Lung (tissue), 12 donors: ENCODE data around the gene FOXP2. TPM values are rescaled to one million over a fixed set of nuclear protein-coding genes. Genes with fewer than 3 reads are reported as not detected.

Experiments used
- ATAC-seq: fragments of 200-7000 bp; cut with Tn5 transposase; one replicate; pipeline ENCODE4 v1.9.1; 2020; ENCODE audit warnings: moderate number of reproducible peaks; ENCODE audit not compliant: insufficient read depth, low FRiP score
- DNase-seq, 3 donors: peaks; one replicate each; pipeline ENCODE4 v3.0.0-alpha.2; 2013 to 2017
- H3K27ac ChIP-seq, 2 donors: one replicate each; pipeline ENCODE4 v1.5.1; 2013; ENCODE audit warnings: mild to moderate bottlenecking in 2 of 2, moderate library complexity in 2 of 2, control low read depth in 1 of 2, inconsistent platforms in 1 of 2, low read depth in 1 of 2, low read length in 1 of 2
- H3K27me3 ChIP-seq, 3 donors: one replicate each; pipeline ENCODE4 v1.5.1; 2013; ENCODE audit warnings: low read length in 2 of 3; ENCODE audit not compliant: control insufficient read depth in 3 of 3, insufficient read depth in 3 of 3
- H3K36me3 ChIP-seq, 4 donors: one replicate each; pipeline ENCODE4 v1.5.1; 2013; ENCODE audit warnings: low read length in 4 of 4, mild to moderate bottlenecking in 1 of 4, moderate library complexity in 1 of 4; ENCODE audit not compliant: control insufficient read depth in 4 of 4, insufficient read depth in 4 of 4
- H3K4me1 ChIP-seq, 5 donors: one replicate each; pipeline ENCODE4 v1.5.1; 2013; ENCODE audit warnings: low read length in 5 of 5, mild to moderate bottlenecking in 2 of 5, moderate library complexity in 1 of 5; ENCODE audit not compliant: control insufficient read depth in 5 of 5, insufficient read depth in 5 of 5
- H3K4me3 ChIP-seq: one replicate; pipeline ENCODE4 v1.5.1; 2013; ENCODE audit warnings: mild to moderate bottlenecking, control low read depth, moderate library complexity
- H3K9ac ChIP-seq, 2 donors: one replicate each; pipeline ENCODE4 v1.5.1; 2013; ENCODE audit warnings: low read length in 2 of 2, control low read depth in 1 of 2; ENCODE audit not compliant: insufficient read depth in 1 of 2
- H3K9me3 ChIP-seq, 4 donors: one replicate each; pipeline ENCODE4 v1.5.1; 2013; ENCODE audit warnings: low read length in 3 of 4, mild to moderate bottlenecking in 1 of 4, moderate library complexity in 1 of 4; ENCODE audit not compliant: control insufficient read depth in 4 of 4, insufficient read depth in 3 of 4
- CTCF ChIP-seq: IDR thresholded peaks from 2 replicates; pipeline ENCODE4 v1.5.1; 2012; ENCODE audit warnings: mild to moderate bottlenecking; ENCODE audit errors: control extremely low read depth, extremely low read depth
- WGBS, 2 donors: extraction: QIAGEN DNeasy Blood & Tissue Kit; methylation state at CpG; one replicate each; pipeline ENCODE4 v1.1.7; 2013; 5-methylcytosine and 5-hydroxymethylcytosine counted together
- polyA plus RNA-seq, 2 donors: library from polyadenylated mRNA; stranded (reverse); fragments of 200-250 nt; gene quantifications; one replicate each; pipeline ENCODE4 v1.2.1, GENCODE V29; 2013
- total RNA-seq, 2 donors: library from RNA; depleted of rRNA in 1 of 2; stranded (reverse); fragments of >200 nt in 1 of 2; gene quantifications; one replicate each; pipeline ENCODE4 v1.2.1, GENCODE V29; 2014 to 2021
- donor health status: control.
- donor health status: control.
- donor health status: Bipolar disorder and iron deficiency.
- donor health status: healthy.
- donor health status: DM: yes; HTN: yes; CAD: no.

The FOXP2 gene
- total and polyA plus RNA-seq, 4 donors: 0.93 to 49.3 (median 5.0) TPM

DNA sequence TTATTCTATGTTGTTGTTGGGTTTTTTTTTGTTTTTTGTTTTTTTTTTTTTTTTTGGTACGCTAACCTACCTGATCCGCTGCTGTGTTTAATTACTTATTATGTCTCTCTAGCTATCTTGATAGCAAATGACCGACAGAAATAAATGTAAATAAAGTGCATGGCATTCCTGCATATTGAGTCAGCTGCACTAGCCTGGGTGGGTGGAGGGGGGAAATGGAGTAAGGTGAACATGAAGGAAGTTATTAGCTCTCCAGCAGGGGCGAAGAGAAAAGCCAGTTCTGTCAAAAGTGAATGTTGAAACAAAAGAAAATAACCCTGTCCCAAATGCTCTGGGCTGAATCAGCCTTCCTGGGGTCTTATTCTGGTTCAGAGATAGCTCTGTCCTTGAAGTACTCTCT lies 296.6 kb downstream of the FOXP2 start:
- TF ChIP-seq CTCF: no peak
- 78 to 80% methylated on average over 4 of the region's 4 CpGs for WGBS, 2 donors
- ATAC-seq: no peak

GRCh38 chr7:114715907-114716306 lies 301.3 kb downstream of the FOXP2 start:
- ATAC-seq (no peak), DNase-seq (no peak)
- Histone ChIP-seq H3K36me3 (no peaks in the 10 kb centered on the region), H3K9me3 (no peaks in the 10 kb centered on the region), H3K27ac (no peak overlapping the region), H3K4me1 (no peaks in the 10 kb centered on the region), H3K4me3 (no peak overlapping the region), H3K9ac (no peak overlapping the region), H3K27me3 (no peaks in the 10 kb centered on the region)
- TF ChIP-seq CTCF: no peak
- 57 to 59% methylated on average over 3 of the region's 3 CpGs for WGBS, 2 donors

More for the DNA sequence above, 296.6 kb downstream of the FOXP2 start:
- DNase-seq: no peak
- Histone ChIP-seq H3K27ac (no peak overlapping the region), H3K27me3 (no peaks in the 10 kb centered on the region), H3K4me1 (no peaks in the 10 kb centered on the region), H3K9me3 (no peaks in the 10 kb centered on the region), H3K9ac (no peak overlapping the region), H3K4me3 (no peak overlapping the region), H3K36me3 (no peaks in the 10 kb centered on the region)

DNA sequence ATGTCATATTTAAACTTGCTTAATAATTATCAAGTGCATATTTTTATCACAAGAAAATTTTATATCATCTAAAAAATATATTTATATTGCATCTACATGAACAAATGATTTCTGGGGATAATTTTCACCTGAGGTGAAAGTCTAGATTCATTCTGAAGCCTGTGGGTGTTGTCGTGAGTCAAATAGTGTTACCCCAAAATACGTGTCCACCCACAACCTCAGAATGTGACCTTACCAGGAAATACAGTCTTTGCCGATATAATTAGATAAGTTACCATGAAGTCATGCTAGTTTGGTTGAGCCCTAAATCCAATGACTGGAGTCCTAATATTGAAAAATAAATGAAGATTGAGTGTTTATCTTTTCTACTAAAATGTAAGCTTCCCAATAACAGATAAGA lies 304.2 kb downstream of the FOXP2 start:
- H3K4me1 ChIP-seq: no peaks in the 10 kb centered on the region
- no peaks in the 10 kb centered on the region for H3K36me3 ChIP-seq
- WGBS, 2 donors: 87 to 96% methylated on average over 3 of the region's 3 CpGs
- H3K27ac ChIP-seq: no peak overlapping the region
- no peak for TF ChIP-seq CTCF
- ATAC-seq (no peak), DNase-seq (no peak)
- H3K4me3 ChIP-seq: no peak overlapping the region
- no peaks in the 10 kb centered on the region for H3K27me3 ChIP-seq
- no peak overlapping the region for H3K9ac ChIP-seq
- no peaks in the 10 kb centered on the region for H3K9me3 ChIP-seq

GRCh38 chr7:114720725-114721124 lies 306.1 kb downstream of the FOXP2 start:
- no peaks in the 10 kb centered on the region for H3K4me1 ChIP-seq
- H3K9ac ChIP-seq: no peak overlapping the region
- H3K27me3 ChIP-seq: no peaks in the 10 kb centered on the region
- no peak for TF ChIP-seq CTCF
- H3K9me3 ChIP-seq: no peaks in the 10 kb centered on the region
- no peak overlapping the region for H3K27ac ChIP-seq
- ATAC-seq (no peak), DNase-seq (peak in 2 of 3 donors; percentile 2 to 10)
- no peak overlapping the region for H3K4me3 ChIP-seq
- 48 to 54% methylated on average over 4 of the region's 4 CpGs for WGBS, 2 donors
- no peaks in the 10 kb centered on the region for H3K36me3 ChIP-seq
